22Rv1 (cell line): ENCODE measurements around the gene EVI5L.

Experiments used
- H3K27ac ChIP-seq: fragments of 450-650 bp; 2 replicates; pipeline ENCODE4 v1.5.1; 2017
- CTCF ChIP-seq: fragments of 450-650 bp; IDR thresholded peaks from 2 replicates; pipeline ENCODE4 v1.5.1; 2017; ENCODE audit warnings: mild to moderate bottlenecking
- ZFX ChIP-seq: fragments of 450-650 bp; IDR thresholded peaks from 2 replicates; pipeline ENCODE4 v1.6.1; 2017; ENCODE audit warnings: antibody characterized with exemption, borderline replicate concordance

EVI5L gene

DNA sequence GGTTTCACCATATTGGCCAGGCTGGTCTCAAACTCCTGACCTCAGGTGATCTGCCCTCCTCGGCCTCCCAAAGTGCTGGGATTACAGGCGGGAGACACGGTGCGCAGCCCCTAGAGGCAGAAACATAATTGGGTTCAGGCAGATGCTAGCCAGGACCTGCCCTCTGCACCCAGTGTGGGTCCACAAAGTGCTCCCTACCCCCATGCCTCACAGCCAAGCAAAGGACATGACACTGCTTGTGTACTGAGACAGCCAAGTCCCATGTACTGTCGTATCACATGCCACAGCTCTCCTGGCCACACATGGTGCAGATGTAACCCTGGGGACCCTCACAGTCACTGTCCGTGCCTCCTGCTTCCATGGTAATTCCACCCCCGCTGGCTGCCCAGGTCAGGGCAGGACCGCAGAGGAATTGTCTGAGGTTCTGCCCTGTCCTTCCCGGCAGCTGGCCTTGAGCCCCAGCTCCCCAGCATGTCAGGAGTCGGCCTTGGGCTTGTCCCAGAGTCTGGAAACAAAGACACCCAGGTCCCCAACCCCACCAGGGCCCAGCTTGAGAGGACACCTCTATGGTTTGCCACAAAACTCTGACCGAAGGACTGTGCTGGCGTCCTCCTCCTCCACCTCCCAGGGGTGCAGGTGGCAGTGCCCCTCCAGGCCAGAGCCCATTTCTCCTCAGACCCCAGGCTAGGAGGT is 36.5 kb downstream of the EVI5L start:
- TF ChIP-seq CTCF (no peak), ZFX (no peak)
- no peak overlapping the region for H3K27ac ChIP-seq

- H3K27ac ChIP-seq, result no peak overlapping the region
- TF ChIP-seq ZFX (no peak), CTCF (no peak)
These were observed 37.2 kb downstream of the EVI5L start for GRCh38 chr19:7867092-7867844.

- TF ChIP-seq CTCF, result no peak
- no peak for TF ChIP-seq ZFX
- peak overlapping the region; percentile 88 for H3K27ac ChIP-seq
These were observed 38.3 kb downstream of the EVI5L start for GRCh38 chr19:7868326-7868670.

DNA sequence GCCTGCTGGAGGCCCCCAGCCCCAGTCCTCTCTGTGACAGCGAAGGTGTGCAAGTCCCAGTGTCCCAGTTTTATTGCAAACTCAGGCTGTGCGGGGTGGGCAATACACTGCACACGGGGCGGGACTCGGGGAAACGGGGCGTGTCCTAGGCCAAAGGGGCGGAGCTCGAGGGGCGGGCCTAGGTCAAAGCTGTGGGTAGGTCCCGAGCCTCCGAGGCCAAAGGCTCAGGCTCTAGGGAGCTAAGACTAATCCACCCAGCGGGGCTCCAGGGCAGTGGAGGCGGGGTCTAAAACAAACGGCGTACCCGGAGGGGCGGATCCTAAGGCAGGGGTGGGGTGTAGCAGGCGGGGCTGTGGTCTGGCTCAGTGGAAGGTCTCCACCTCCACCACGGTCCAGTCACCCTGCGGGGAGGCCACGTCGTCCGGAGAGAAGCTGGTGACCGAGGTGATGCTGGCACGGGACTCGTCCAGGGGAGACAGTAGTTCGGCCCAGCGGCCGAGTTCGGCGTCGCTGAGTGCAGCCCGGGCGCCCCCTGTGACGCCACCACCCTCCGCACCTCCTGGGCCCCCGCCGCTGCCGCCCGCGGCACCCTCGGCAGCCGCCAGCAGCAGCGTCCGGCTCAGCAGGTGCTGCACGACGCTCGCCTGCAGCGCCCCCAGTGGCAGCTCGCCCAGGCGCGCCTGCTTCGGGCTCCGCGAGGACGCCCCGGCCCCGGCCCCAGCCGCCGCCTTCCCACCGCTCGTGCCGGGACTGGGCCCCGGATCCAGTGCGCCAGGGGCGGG is 38.8 kb downstream of the EVI5L start:
- H3K27ac ChIP-seq, result peak overlapping the region; percentile 88
- TF ChIP-seq CTCF (peak; percentile 95), ZFX (no peak)

- TF ChIP-seq ZFX, result no peak
- TF ChIP-seq CTCF, result peak; percentile 81
- peak overlapping the region; percentile 88 for H3K27ac ChIP-seq
These were observed 39.5 kb downstream of the EVI5L start for GRCh38 chr19:7869453-7869909.

- no peak for TF ChIP-seq ZFX
- TF ChIP-seq CTCF, result no peak
- peak overlapping the region; percentile 88 for H3K27ac ChIP-seq
These were observed 40.0 kb downstream of the EVI5L start for GRCh38 chr19:7869910-7870511.
